Peyer's patch (tissue), 4 donors: Measurements from ENCODE around the gene PSMD1.

Source experiments
- CTCF ChIP-seq, 6 experiments: fragments of 450-650 bp in 4 of 6; fragments of 200-600 bp in 2 of 6; sonication (generic) in 1 of 6; IDR thresholded peaks; one replicate each; pipeline ENCODE4 v1.5.1; 2017 to 2019; ENCODE audit warnings: antibody characterized with exemption in 6 of 6, mild to moderate bottlenecking in 3 of 6, moderate library complexity in 1 of 6
- POLR2A ChIP-seq, 2 donors: fragments of 450-650 bp; IDR thresholded peaks; one replicate each; pipeline ENCODE4 v1.5.1; 2017; ENCODE audit warnings: antibody characterized with exemption in 2 of 2, mild to moderate bottlenecking in 2 of 2, moderate library complexity in 2 of 2

DNA sequence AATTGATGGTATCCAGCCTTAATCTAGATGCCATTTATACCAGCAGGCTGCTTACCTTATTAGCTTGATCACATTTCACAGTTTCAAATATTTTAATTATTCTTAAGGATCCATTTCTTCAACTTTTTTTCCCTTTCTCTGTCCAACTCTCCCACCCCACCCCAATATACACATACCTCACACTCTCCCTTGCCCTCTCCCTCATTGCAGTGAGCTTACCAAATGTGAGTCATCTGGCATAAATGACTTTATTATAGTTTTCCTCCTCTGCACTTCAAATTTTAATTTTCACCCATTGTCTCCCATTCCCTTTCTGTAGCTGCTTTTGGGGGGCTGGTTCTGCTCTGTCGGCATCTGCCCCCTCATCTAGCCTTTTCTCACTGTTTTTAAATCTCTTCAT is 55.3 kb downstream of the PSMD1 start:
- TF ChIP-seq CTCF (IDR thresholded peaks at IDR 0.05) (no peak), POLR2A (IDR thresholded peaks at IDR 0.05) (no peak)
